H9 (cell line): Measurements from ENCODE around the gene MPC1. TPM values are rescaled to one million over a fixed set of nuclear protein-coding genes. Genes with fewer than 3 reads are reported as not detected.
A peak's percentile ranks its signal among the peaks of the same experiment; 100 is the strongest.

ENCODE experiments used
- DNase-seq: peaks from one replicate; pipeline ENCODE4 v3.0.0-alpha.2; 2017
- H2AFZ ChIP-seq: one replicate; pipeline ENCODE4 v1.6.1; 2013; ENCODE audit warnings: mild to moderate bottlenecking, low read length, control low read depth, moderate library complexity
- H2AK5ac ChIP-seq: 2 replicates; pipeline ENCODE4 v1.6.1; 2013; ENCODE audit warnings: low read length, control low read depth, mixed read lengths; ENCODE audit not compliant: insufficient read length
- H2BK120ac ChIP-seq: one replicate; pipeline ENCODE4 v1.6.1; 2013; ENCODE audit warnings: low read depth, mild to moderate bottlenecking, low read length, control low read depth, inconsistent platforms; ENCODE audit not compliant: poor library complexity, severe bottlenecking
- H2BK12ac ChIP-seq: 2 replicates; pipeline ENCODE4 v1.6.1; 2013; ENCODE audit warnings: low read length, control low read depth, mixed read lengths, low read depth; ENCODE audit not compliant: insufficient read length
- H2BK15ac ChIP-seq: 2 replicates; pipeline ENCODE4 v1.6.1; 2013; ENCODE audit warnings: low read depth, low read length, control low read depth
- H2BK20ac ChIP-seq: one replicate; pipeline ENCODE4 v1.6.1; 2013; ENCODE audit warnings: low read depth, mild to moderate bottlenecking, low read length, control low read depth, inconsistent platforms; ENCODE audit not compliant: poor library complexity, severe bottlenecking
- H2BK5ac ChIP-seq: 2 replicates; pipeline ENCODE4 v1.6.1; 2013; ENCODE audit warnings: low read length, control low read depth, mixed read lengths; ENCODE audit not compliant: insufficient read length
- H3K14ac ChIP-seq: 2 replicates; pipeline ENCODE4 v1.6.1; 2013; ENCODE audit warnings: low read length, control low read depth; ENCODE audit not compliant: insufficient read depth
- H3K18ac ChIP-seq: 2 replicates; pipeline ENCODE4 v1.6.1; 2013; ENCODE audit warnings: low read depth, mild to moderate bottlenecking, mixed read lengths, low read length, control low read depth; ENCODE audit not compliant: insufficient read length
- H3K23ac ChIP-seq: 2 replicates; pipeline ENCODE4 v1.6.1; 2013; ENCODE audit warnings: low read length, control low read depth, mixed read lengths, low read depth; ENCODE audit not compliant: insufficient read length
- H3K23me2 ChIP-seq: 2 replicates; pipeline ENCODE4 v1.6.1; 2013; ENCODE audit warnings: low read depth, mild to moderate bottlenecking, mixed read lengths, low read length, control low read depth; ENCODE audit not compliant: insufficient read length, poor library complexity, severe bottlenecking
- H3K27ac ChIP-seq: 2 replicates; pipeline ENCODE4 v1.5.1; 2013; ENCODE audit warnings: low read length, control low read depth, mixed read lengths, low read depth; ENCODE audit not compliant: insufficient read length
- H3K27me3 ChIP-seq: 2 replicates; pipeline ENCODE4 v1.6.1; 2013; ENCODE audit warnings: low read length, control low read depth, inconsistent platforms; ENCODE audit not compliant: insufficient read depth
- H3K4ac ChIP-seq: 2 replicates; pipeline ENCODE4 v1.6.1; 2013; ENCODE audit warnings: low read depth, mild to moderate bottlenecking, control low read depth, inconsistent platforms, low read length, moderate library complexity
- H3K4me1 ChIP-seq: 2 replicates; pipeline ENCODE4 v1.6.1; 2013; ENCODE audit warnings: low read length, control low read depth, inconsistent platforms; ENCODE audit not compliant: insufficient read depth
- H3K4me2 ChIP-seq: 2 replicates; pipeline ENCODE4 v1.6.1; 2013; ENCODE audit warnings: low read length, control low read depth, mixed read lengths; ENCODE audit not compliant: insufficient read length, insufficient read depth
- H3K56ac ChIP-seq: 2 replicates; pipeline ENCODE4 v1.6.1; 2013; ENCODE audit warnings: low read depth, mild to moderate bottlenecking, mixed read lengths, low read length, control low read depth; ENCODE audit not compliant: insufficient read length
- H3K79me1 ChIP-seq: 2 replicates; pipeline ENCODE4 v1.6.1; 2013; ENCODE audit warnings: low read depth, mild to moderate bottlenecking, moderate library complexity, low read length, control low read depth, inconsistent platforms; ENCODE audit not compliant: insufficient read depth, poor library complexity, severe bottlenecking
- H3K79me2 ChIP-seq: 2 replicates; pipeline ENCODE4 v1.6.1; 2013; ENCODE audit warnings: low read length, control low read depth, inconsistent platforms; ENCODE audit not compliant: insufficient read depth
- H3K9ac ChIP-seq: 2 replicates; pipeline ENCODE4 v1.6.1; 2013; ENCODE audit warnings: low read length, control low read depth, mixed read lengths; ENCODE audit not compliant: insufficient read length; ENCODE audit errors: extremely low read depth
- H3K9me3 ChIP-seq: one replicate; pipeline ENCODE4 v1.6.1; 2013; ENCODE audit warnings: low read depth, low read length, inconsistent platforms; ENCODE audit not compliant: control insufficient read depth
- H3T11ph ChIP-seq: one replicate; pipeline ENCODE4 v1.6.1; 2013; ENCODE audit warnings: mild to moderate bottlenecking, low read length, control low read depth, inconsistent platforms
- H4K20me1 ChIP-seq: one replicate; pipeline ENCODE4 v1.6.1; 2013; ENCODE audit not compliant: control insufficient read depth, insufficient read length, insufficient read depth
- H4K5ac ChIP-seq: 2 replicates; pipeline ENCODE4 v1.6.1; 2013; ENCODE audit warnings: low read depth, mild to moderate bottlenecking, mixed read lengths, low read length, control low read depth; ENCODE audit not compliant: insufficient read length
- H4K8ac ChIP-seq: replicated peaks from 2 replicates; pipeline ENCODE4 v1.6.1; 2013; ENCODE audit warnings: low read length, control low read depth, mixed read lengths, low read depth; ENCODE audit not compliant: insufficient read length
- H4K91ac ChIP-seq: 2 replicates; pipeline ENCODE4 v1.6.1; 2013; ENCODE audit warnings: low read depth, mild to moderate bottlenecking, moderate library complexity, mixed read lengths, low read length, control low read depth; ENCODE audit not compliant: insufficient read length
- H3K27ac Mint-ChIP-seq, 3 experiments: 2 replicates in 2 of 3; 3 replicates in 1 of 3; pipeline ENCODE4 v1.8.0; 2020 to 2021; ENCODE audit warnings: mixed read lengths in 3 of 3, mild to moderate bottlenecking in 1 of 3, moderate library complexity in 1 of 3
- H3K27me3 Mint-ChIP-seq: 2 replicates; pipeline ENCODE4 v1.8.0; 2021; ENCODE audit warnings: low read depth, mild to moderate bottlenecking, moderate library complexity, mixed read lengths
- H3K36me3 Mint-ChIP-seq, 3 experiments: 2 replicates in 2 of 3; 3 replicates in 1 of 3; pipeline ENCODE4 v1.8.0; 2020 to 2021; ENCODE audit warnings: low read depth in 3 of 3, mixed read lengths in 3 of 3; ENCODE audit not compliant: insufficient read depth in 1 of 3
- H3K4me1 Mint-ChIP-seq, 2 experiments: 2 replicates each; pipeline ENCODE4 v1.8.0; 2020; ENCODE audit warnings: mixed read lengths in 2 of 2
- H3K4me3 Mint-ChIP-seq, 2 experiments: 2 replicates in 1 of 2; 3 replicates in 1 of 2; pipeline ENCODE4 v1.8.0; 2020 to 2021; ENCODE audit warnings: mild to moderate bottlenecking in 2 of 2, mixed read lengths in 2 of 2, moderate library complexity in 1 of 2
- H3K9me3 Mint-ChIP-seq, 2 experiments: 2 replicates in 1 of 2; 3 replicates in 1 of 2; pipeline ENCODE4 v1.8.0; 2020; ENCODE audit warnings: mild to moderate bottlenecking in 2 of 2, mixed read lengths in 2 of 2, moderate library complexity in 1 of 2
- WGBS: extraction: QIAGEN DNeasy Blood & Tissue Kit; methylation state at CpG from one replicate; pipeline ENCODE4 v1.1.7; 2013; ENCODE audit warnings: missing lambda C conversion rate, low lambda C conversion rate, mixed read lengths; ENCODE audit not compliant: insufficient read length; ENCODE audit errors: extremely low coverage; 5-methylcytosine and 5-hydroxymethylcytosine counted together
- total RNA-seq: library from RNA; stranded (reverse); gene quantifications from 2 replicates; pipeline ENCODE4 v1.2.1, GENCODE V29; 2021
- TF ChIP-seq, protein P1 (sequence below): fragments of 200-600 bp; sonication (generic); conservative IDR thresholded peaks from 3 replicates; pipeline ENCODE4 v1.8.0; 2021; ENCODE audit warnings: antibody characterized with exemption, mild to moderate bottlenecking

Gene MPC1
- total RNA-seq, 1 experiment from 2014 or later: 10.0 TPM

DNA sequence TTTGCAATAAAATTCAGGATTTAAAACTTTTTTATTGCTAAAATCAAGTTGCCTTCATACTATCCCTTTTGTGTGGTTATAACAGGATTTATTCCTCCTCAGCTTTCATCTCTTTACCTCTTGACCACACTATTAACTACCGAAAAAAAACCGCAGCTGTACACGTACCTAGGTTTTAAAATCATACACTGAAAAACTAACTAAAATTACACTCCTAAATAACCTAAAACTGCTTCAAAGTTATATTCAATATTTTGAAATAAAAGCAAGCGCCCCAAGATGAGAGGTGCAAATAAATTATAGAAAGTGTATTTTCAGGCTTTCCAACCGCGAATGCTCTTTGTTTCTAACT, 1.4 kb downstream of the MPC1 start:
- Histone ChIP-seq H3K79me2 (no peaks in the 10 kb centered on the region), H3K18ac (no peak overlapping the region), H4K20me1 (no peaks in the 10 kb centered on the region), H3K27ac (no peak overlapping the region), H3K9ac (no peak overlapping the region), H4K5ac (no peak overlapping the region), H3T11ph (no peak overlapping the region), H3K9me3 (no peaks in the 10 kb centered on the region), H2BK12ac (no peak overlapping the region), H2AFZ (no peak overlapping the region), H3K4ac (no peak overlapping the region), H2BK15ac (no peak overlapping the region), H3K4me1 (no peaks in the 10 kb centered on the region), H3K23me2 (peaks cover 9% of the 10 kb centered on the region), H3K27me3 (no peaks in the 10 kb centered on the region), H3K23ac (no peak overlapping the region), H2BK20ac (no peak overlapping the region), H3K4me2 (peak overlapping the region; percentile 57), H3K56ac (no peak overlapping the region), H2AK5ac (no peak overlapping the region), H4K8ac (no peak overlapping the region), H2BK5ac (no peak overlapping the region), H4K91ac (no peak overlapping the region), H2BK120ac (no peak overlapping the region), H3K79me1 (no peaks in the 10 kb centered on the region), H3K14ac (no peak overlapping the region)
- Mint-ChIP-seq H3K27me3 (no peaks in the 10 kb centered on the region), H3K27ac (no peak overlapping the region), H3K36me3 (no peaks in the 10 kb centered on the region), H3K4me1 (peaks cover 5 to 7% of the 10 kb centered on the region in 2 experiments), H3K9me3 (no peaks in the 10 kb centered on the region), H3K4me3 (peak overlapping the region; percentile 73 to 82)
- TF ChIP-seq, protein P1, sequence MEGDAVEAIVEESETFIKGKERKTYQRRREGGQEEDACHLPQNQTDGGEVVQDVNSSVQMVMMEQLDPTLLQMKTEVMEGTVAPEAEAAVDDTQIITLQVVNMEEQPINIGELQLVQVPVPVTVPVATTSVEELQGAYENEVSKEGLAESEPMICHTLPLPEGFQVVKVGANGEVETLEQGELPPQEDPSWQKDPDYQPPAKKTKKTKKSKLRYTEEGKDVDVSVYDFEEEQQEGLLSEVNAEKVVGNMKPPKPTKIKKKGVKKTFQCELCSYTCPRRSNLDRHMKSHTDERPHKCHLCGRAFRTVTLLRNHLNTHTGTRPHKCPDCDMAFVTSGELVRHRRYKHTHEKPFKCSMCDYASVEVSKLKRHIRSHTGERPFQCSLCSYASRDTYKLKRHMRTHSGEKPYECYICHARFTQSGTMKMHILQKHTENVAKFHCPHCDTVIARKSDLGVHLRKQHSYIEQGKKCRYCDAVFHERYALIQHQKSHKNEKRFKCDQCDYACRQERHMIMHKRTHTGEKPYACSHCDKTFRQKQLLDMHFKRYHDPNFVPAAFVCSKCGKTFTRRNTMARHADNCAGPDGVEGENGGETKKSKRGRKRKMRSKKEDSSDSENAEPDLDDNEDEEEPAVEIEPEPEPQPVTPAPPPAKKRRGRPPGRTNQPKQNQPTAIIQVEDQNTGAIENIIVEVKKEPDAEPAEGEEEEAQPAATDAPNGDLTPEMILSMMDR: no peak
- WGBS: 100% methylated on average over 1 of the region's 6 CpGs
- DNase-seq: no peak
